CD14-positive monocyte (primary cell): Measurements from ENCODE around the gene CFAP57. TPM values are rescaled to one million over a fixed set of nuclear protein-coding genes. Genes with fewer than 3 reads are reported as not detected.

Experiments used
- DNase-seq, 3 donors: peaks; one replicate each; pipeline ENCODE4 v3.0.0-alpha.2; 2011 to 2022
- H2AFZ ChIP-seq: 2 replicates; pipeline ENCODE4 v1.6.0; 2012; ENCODE audit warnings: mild to moderate bottlenecking, low read depth, low read length, inconsistent platforms; ENCODE audit not compliant: insufficient read depth, poor library complexity, severe bottlenecking
- H3K27ac ChIP-seq, 2 donors: 1 replicate in 1 of 2; 2 replicates in 1 of 2; pipeline ENCODE4 v1.5.1; 2012 to 2013; ENCODE audit warnings: low read length in 2 of 2, control low read depth in 1 of 2, inconsistent platforms in 1 of 2, low read depth in 1 of 2, mild to moderate bottlenecking in 1 of 2
- H3K27me3 ChIP-seq, 2 donors: one replicate each; pipeline versions ENCODE4 v1.6.0 to v1.6.1; 2011 to 2013; ENCODE audit warnings: low read length in 2 of 2; ENCODE audit not compliant: control insufficient read depth in 2 of 2, insufficient read depth in 2 of 2
- H3K36me3 ChIP-seq, 2 donors: replicated peaks in 1 of 2; 1 replicate in 1 of 2; 2 replicates in 1 of 2; pipeline versions ENCODE4 v1.5.1 to v1.6.1; 2012 to 2013; ENCODE audit warnings: low read length in 2 of 2, control low read depth in 1 of 2, inconsistent platforms in 1 of 2, mild to moderate bottlenecking in 1 of 2; ENCODE audit not compliant: insufficient read depth in 2 of 2, control insufficient read depth in 1 of 2
- H3K4me1 ChIP-seq, 2 donors: 1 replicate in 1 of 2; 2 replicates in 1 of 2; pipeline versions ENCODE4 v1.5.1 to v1.6.1; 2012 to 2013; ENCODE audit warnings: low read length in 2 of 2, control low read depth in 1 of 2, inconsistent platforms in 1 of 2, mild to moderate bottlenecking in 1 of 2, moderate library complexity in 1 of 2; ENCODE audit not compliant: insufficient read depth in 2 of 2, control insufficient read depth in 1 of 2
- H3K4me2 ChIP-seq: replicated peaks from 2 replicates; pipeline ENCODE3; 2012; ENCODE audit warnings: low read length, moderate library complexity, mild to moderate bottlenecking; ENCODE audit not compliant: poor library complexity, severe bottlenecking; ENCODE audit errors: extremely low read depth
- H3K4me3 ChIP-seq, 3 experiments: fragments of 200-600 bp in 1 of 3; sonication (generic) in 1 of 3; replicated peaks in 1 of 3; 1 replicate in 2 of 3; 2 replicates in 1 of 3; pipeline ENCODE4 v1.5.1; 2011 to 2013; ENCODE audit warnings: low read length in 3 of 3, mild to moderate bottlenecking in 3 of 3, control low read depth in 2 of 3, low read depth in 2 of 3, inconsistent platforms in 1 of 3, moderate library complexity in 1 of 3
- H3K79me2 ChIP-seq: 2 replicates; pipeline ENCODE4 v1.6.0; 2012; ENCODE audit warnings: mild to moderate bottlenecking, control low read depth, inconsistent platforms, low read length, moderate library complexity; ENCODE audit not compliant: insufficient read depth
- H3K9ac ChIP-seq: 2 replicates; pipeline ENCODE4 v1.6.0; 2017; ENCODE audit warnings: low read length, mild to moderate bottlenecking; ENCODE audit not compliant: insufficient read depth, poor library complexity, severe bottlenecking
- H3K9me3 ChIP-seq, 2 donors: replicated peaks in 1 of 2; 1 replicate in 1 of 2; 2 replicates in 1 of 2; pipeline versions ENCODE4 v1.5.1 to v1.6.1; 2012 to 2013; ENCODE audit warnings: low read length in 2 of 2, control low read depth in 1 of 2; ENCODE audit not compliant: control insufficient read depth in 1 of 2, insufficient read depth in 1 of 2
- H4K20me1 ChIP-seq: 2 replicates; pipeline ENCODE4 v1.6.0; 2012; ENCODE audit warnings: mild to moderate bottlenecking, low read length, control low read depth, moderate library complexity; ENCODE audit not compliant: insufficient read depth
- H3K27ac Mint-ChIP-seq, 7 donors: one replicate each; pipeline ENCODE4 v1.8.0; 2020; ENCODE audit warnings: mild to moderate bottlenecking in 7 of 7, mixed read lengths in 7 of 7, moderate library complexity in 6 of 7, inconsistent platforms in 2 of 7
- H3K27me3 Mint-ChIP-seq, 3 donors: one replicate each; pipeline ENCODE4 v1.8.0; 2021 to 2022; ENCODE audit warnings: low read depth in 3 of 3, mild to moderate bottlenecking in 3 of 3, mixed read lengths in 3 of 3, moderate library complexity in 3 of 3, inconsistent platforms in 1 of 3
- H3K36me3 Mint-ChIP-seq, 2 donors: one replicate each; pipeline ENCODE4 v1.8.0; 2020; ENCODE audit warnings: mixed read lengths in 2 of 2, inconsistent platforms in 1 of 2, mild to moderate bottlenecking in 1 of 2
- H3K4me1 Mint-ChIP-seq: one replicate; pipeline ENCODE4 v1.8.0; 2020; ENCODE audit warnings: mild to moderate bottlenecking, mixed read lengths
- H3K4me3 Mint-ChIP-seq, 2 donors: one replicate each; pipeline ENCODE4 v1.8.0; 2020; ENCODE audit warnings: mild to moderate bottlenecking in 2 of 2, mixed read lengths in 2 of 2, moderate library complexity in 1 of 2
- H3K9me3 Mint-ChIP-seq, 7 donors: one replicate each; pipeline ENCODE4 v1.8.0; 2020 to 2022; ENCODE audit warnings: mixed read lengths in 7 of 7, mild to moderate bottlenecking in 6 of 7, moderate library complexity in 6 of 7, inconsistent platforms in 2 of 7
- CTCF ChIP-seq: fragments of 200-600 bp; IDR thresholded peaks from one replicate; pipeline ENCODE4 v1.8.0; 2022; ENCODE audit warnings: antibody characterized with exemption, mild to moderate bottlenecking
- whole genome bisulfite sequencing: methylation state at CpG from one replicate; pipeline ENCODE4 v1.1.5; 2013; ENCODE audit warnings: missing lambda C conversion rate; ENCODE audit not compliant: insufficient coverage; 5-methylcytosine and 5-hydroxymethylcytosine counted together
- intact Hi-C, 2 donors: fragments of 100-400 bp; cut with micrococcal nuclease; formaldehyde crosslinking; loops; one replicate each; pipeline versions ENCODE4 v1.15.0 to v1.15.1; 2023
- polyA plus RNA-seq, 3 donors: library from polyadenylated mRNA; depleted of rRNA in 1 of 3; unstranded in 2 of 3; stranded (reverse) in 1 of 3; fragments of 300-500 nt in 2 of 3; fragments of >200 nt in 1 of 3; fragmentation: Illumina TruSeq in 2 of 3; gene quantifications; 1 replicate in 2 of 3; 2 replicates in 1 of 3; pipeline ENCODE4 v1.2.3, GENCODE V29; 2012 to 2021

Gene CFAP57
- polyA plus RNA-seq, 3 donors = 0.01 to 0.05 TPM; not detected in 1

DNA sequence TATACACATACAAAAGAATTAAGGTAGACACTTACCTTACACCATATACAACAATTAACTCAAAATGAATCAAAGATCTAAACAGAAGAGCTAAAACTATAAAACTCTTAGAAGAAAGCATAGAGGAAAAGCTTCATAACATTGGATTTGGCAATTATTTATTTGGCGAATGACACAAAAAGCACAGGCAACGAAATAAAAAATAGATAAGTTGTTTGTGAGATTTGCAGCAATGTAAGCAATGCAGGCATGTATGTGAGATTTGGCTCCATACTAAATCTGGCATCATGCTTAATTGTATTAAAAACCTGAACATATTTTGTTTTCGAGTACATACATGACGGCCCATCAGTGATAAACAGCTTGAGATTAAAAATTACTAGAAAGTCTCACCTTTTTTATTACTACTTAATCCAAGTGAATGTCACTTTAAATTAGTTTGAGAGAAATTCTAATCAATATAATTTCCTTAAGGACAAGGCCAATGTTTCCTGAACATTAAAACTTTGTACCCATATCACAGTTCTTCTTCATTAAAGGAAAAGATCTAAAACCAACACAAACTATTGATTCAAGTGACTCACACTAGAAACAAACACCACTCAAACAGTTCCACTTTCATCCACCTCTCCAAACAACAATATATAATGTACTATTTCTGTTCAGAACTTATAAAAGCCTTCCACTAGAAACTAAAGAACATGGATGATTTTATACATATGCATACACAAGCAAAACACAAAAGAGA, 74.5 kb downstream of the CFAP57 start:
- peaks cover 0 to 3% (median 0%) of the 10 kb centered on the region in 3 donors for H3K27me3 Mint-ChIP-seq
- Histone ChIP-seq H3K36me3 (no peaks in the 10 kb centered on the region), H3K4me1 (no peaks in the 10 kb centered on the region), H3K79me2 (no peaks in the 10 kb centered on the region), H3K27me3 (no peaks in the 10 kb centered on the region), H3K9ac (no peak overlapping the region), H3K9me3 (peaks cover 0 to 11% of the 10 kb centered on the region in 2 donors), H3K4me2 (no peak overlapping the region), H3K27ac (no peak overlapping the region), H3K4me3 (no peak overlapping the region), H4K20me1 (no peaks in the 10 kb centered on the region), H2AFZ (no peak overlapping the region)
- H3K27ac Mint-ChIP-seq = no peak overlapping the region
- no peaks in the 10 kb centered on the region for H3K36me3 Mint-ChIP-seq
- no peak for TF ChIP-seq CTCF
- intact Hi-C loops = no loop called here
- H3K4me1 Mint-ChIP-seq = no peaks in the 10 kb centered on the region
- peaks cover 9 to 22% (median 14%) of the 10 kb centered on the region in 7 donors for H3K9me3 Mint-ChIP-seq
- no peak for DNase-seq
- WGBS = 93% methylated on average over 2 of the region's 4 CpGs
- no peak overlapping the region for H3K4me3 Mint-ChIP-seq

DNA sequence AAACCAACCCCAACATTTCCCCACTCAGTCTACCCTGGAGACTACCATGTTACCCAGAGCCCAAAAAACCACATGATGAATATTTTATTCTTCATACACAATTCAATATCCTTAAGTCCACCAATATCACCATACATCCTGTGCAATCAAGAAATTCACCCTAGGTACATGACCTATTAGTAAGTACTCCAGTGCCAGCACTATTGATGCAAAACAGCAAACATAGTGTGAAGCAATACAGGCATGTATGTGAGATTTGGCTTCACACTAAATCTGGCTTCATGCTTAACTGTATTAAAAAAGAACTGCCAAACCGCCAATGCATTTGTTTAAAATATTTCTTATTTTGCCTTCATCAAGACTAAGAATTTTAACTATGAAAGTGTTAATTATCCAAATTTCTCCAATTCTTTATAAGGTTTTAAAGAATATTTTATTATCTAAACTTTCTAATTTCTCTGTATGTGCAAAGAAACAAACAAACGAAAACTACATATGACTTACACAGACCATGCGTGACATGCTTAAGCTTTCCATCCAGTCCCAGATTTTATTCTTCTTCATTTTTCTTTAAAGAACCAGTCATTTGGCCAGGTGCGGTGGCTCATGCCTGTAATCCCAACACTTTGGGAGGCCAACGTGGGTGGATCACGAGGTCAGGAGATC, 75.3 kb downstream of the CFAP57 start:
- H3K27me3 Mint-ChIP-seq = peaks cover 0 to 3% (median 0%) of the 10 kb centered on the region in 3 donors
- Histone ChIP-seq H3K27me3 (no peaks in the 10 kb centered on the region), H3K79me2 (no peaks in the 10 kb centered on the region), H3K9ac (no peak overlapping the region), H3K36me3 (no peaks in the 10 kb centered on the region), H3K4me1 (no peaks in the 10 kb centered on the region), H3K4me2 (no peak overlapping the region), H2AFZ (no peak overlapping the region), H4K20me1 (no peaks in the 10 kb centered on the region), H3K27ac (no peak overlapping the region), H3K4me3 (no peak overlapping the region), H3K9me3 (peaks cover 0 to 11% of the 10 kb centered on the region in 2 donors)
- no CpG with 5 or more reads among the region's 6 CpGs for WGBS
- H3K36me3 Mint-ChIP-seq = no peaks in the 10 kb centered on the region
- peaks cover 9 to 22% (median 14%) of the 10 kb centered on the region in 7 donors for H3K9me3 Mint-ChIP-seq
- intact Hi-C loops = no loop called here
- DNase-seq = no peak
- TF ChIP-seq CTCF = no peak
- no peak overlapping the region for H3K27ac Mint-ChIP-seq
- no peak overlapping the region for H3K4me3 Mint-ChIP-seq
- no peaks in the 10 kb centered on the region for H3K4me1 Mint-ChIP-seq
